GM21529 (cell line): ENCODE data around the gene AHRR.

Source experiments
- ATAC-seq: cut with Tn5 transposase; IDR thresholded peaks from one replicate; pipeline ENCODE4 v1.9.1; 2021; ENCODE audit not compliant: unreplicated experiment

AHRR gene

GRCh38 chr5:318931-319601, 2.4 kb upstream of the AHRR start:
- ATAC-seq, result no peak

DNA sequence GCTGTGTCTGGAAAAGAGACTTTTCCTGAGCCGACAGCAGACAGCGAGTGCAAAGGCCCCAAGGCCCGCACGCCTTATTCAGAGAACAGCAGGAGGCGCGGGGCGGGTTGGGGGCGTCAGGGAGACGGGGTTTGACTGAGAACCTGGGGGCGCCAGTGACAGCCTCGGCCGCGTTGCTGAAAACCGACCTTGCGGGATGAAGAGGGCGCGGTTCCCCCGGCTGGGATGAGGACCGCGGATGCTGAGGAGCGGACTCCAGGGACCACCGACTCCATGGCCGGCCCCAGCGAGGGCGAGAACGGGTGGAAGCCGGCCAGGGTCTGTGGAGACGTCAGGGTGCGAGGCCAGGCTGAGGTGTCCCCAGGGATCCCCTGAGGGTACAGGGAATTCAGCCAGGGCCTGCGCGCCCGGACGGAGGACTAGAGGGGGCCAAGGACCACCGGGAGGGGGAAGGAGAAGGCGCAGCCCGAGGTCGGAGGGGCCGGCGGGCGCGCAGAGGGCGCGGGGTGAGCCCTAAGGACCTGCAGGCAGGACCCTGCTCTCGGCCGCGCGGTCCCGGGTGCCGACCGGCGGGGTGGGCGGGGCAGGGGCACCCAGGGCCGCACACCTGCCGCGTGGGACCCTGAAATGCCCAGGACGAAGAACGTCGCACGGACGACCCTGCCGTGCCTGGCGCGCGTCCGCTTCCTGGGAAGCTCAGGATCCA, 837 bp upstream of the AHRR start:
- ATAC-seq, result no peak

DNA sequence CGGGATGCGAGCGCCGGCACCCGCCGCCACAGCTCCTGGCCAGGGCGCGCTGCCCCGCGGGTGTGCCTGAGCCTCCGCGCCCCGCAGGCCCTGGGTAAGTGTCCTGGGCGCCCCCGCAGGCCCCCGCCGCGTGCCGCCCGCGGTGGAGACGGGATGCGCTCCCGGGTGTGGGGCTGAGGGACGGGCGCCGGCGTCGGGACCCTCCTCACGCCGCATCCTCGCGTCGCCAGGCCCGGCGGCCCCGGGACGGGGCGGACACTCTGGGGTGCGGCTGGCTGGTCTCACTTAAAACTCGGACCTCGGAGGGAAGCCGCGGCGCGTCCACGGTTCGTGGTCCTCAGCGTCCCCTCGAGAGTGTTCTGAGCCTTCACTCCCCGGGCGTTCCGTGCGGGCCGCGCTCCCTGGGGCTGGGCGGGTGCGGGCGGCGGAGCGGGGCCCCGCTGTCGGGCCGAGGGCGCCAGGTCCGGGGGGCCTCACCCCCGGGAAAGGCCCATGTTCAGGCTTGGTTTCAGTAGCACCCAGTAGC, 275 bp downstream of the AHRR start:
- peak; percentile 8 for ATAC-seq

- ATAC-seq, result peak; percentile 30
Measured at GRCh38 chr5:322281-322941, 897 bp downstream of the AHRR start.

DNA sequence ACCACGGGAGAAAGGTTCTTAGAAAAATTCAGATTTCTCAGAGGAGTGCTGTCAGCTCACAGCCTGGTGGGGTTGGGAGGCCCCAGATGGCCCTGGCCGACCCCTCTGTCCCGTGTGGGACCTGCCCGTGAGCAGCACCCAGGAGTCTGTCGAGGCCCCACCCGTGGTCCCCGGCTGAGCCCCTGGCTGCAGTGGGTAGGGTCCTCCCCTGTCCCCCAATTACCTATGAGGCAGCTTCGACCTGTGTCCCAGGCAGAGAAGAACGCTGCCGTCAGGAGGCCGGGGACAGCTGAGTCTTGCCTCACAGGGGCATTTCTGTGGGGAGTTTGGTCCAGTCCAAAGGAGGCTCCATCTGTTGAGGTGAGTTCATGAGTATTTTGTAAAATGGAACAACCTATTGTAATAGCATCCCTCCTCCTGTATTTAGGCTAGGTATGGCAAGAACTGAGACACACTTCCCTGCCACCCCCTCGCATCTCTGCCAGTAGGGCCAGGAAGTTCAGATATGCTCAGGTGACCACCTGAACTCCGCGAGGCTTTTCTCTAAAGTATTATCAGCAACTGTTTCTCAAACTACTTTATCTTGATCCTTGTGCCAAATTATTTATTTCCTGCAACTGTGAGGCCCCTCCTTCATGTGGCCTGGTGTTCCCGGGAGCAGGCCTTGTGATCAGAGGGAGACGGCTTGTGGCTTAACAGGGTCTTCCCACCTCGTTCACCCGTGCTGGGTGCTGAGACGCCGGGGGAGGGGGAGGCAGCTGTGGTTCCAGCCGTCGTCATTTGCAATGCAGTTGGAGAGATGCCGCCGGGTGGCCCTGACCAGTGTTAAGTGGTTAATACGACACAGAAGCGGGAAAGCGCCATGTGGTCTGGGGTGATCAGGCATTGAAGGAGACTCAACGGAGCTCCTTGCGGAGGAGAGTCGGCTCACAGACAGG, 1.7 kb downstream of the AHRR start:
- ATAC-seq, result no peak

DNA sequence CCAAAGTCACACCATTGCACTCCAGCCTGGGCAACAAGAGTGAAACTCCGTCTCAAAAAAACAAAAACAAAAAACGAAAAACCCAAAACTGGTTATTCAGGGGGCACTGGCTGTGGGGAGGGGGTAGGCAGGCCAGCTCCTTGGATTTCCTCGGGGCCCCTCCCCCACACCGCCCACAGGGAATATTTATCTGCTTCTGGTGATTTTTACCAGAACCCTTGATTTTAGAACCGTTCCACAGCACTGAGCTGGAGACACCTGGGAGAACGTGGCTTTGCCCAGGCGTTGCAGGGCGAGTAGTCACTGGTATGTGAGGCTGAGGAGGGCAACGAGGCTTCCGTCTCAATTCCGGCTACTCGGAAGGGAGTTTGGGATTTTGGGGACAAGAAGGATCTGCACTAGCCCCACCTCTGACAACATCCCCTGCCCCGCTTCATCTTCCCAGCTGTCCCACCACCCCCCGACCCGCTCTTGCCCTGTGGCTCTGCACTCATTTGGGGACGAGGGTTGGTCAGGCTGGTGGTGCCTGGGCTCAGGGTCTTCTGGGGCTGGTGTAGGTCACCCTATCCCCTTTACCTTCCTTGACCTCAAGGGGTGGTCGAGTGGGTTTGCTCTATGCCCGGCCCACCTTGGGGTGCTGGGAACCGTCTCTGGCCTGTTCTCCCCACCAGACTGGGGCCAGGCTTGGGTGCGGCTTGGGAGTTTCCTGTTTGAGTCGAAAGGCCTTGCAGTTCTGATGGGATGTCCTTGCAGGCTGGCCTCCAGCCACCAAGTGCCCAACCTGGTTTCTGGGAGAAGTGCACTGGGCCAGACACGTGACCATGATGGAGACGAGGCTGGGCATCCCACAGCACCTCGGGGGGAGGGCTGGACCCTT, 3.5 kb downstream of the AHRR start:
- ATAC-seq, result no peak

- ATAC-seq, result no peak
Measured at GRCh38 chr5:326109-326508, 4.6 kb downstream of the AHRR start.

- no peak for ATAC-seq
Measured at GRCh38 chr5:329121-329735, 7.7 kb downstream of the AHRR start.

- no peak for ATAC-seq
Measured at GRCh38 chr5:329768-330167, 8.3 kb downstream of the AHRR start.

- peak; percentile 52 for ATAC-seq
Measured at GRCh38 chr5:332843-333242, 11.3 kb downstream of the AHRR start.

DNA sequence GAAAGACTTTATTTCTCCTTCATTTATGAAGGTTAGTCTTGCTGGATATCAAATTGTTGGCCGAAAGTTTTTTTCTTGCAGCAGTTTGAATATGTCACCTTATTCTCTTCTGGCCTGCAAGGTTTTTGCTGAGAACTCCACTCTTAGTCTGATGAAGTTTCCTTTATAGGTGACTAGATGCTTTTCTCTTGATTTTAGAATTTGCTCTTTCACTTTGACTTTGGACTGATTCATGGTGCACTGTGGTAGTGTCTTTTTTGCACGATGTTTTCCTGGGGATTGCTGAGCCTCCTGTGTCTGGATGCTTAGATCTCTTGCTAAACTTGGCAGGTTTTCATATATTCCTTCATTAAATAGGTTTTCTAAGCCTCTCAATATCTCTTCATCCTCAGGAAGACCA, 12.4 kb downstream of the AHRR start:
- peak; percentile 42 for ATAC-seq

GRCh38 chr5:334903-335739, 13.6 kb downstream of the AHRR start:
- ATAC-seq, result no peak

DNA sequence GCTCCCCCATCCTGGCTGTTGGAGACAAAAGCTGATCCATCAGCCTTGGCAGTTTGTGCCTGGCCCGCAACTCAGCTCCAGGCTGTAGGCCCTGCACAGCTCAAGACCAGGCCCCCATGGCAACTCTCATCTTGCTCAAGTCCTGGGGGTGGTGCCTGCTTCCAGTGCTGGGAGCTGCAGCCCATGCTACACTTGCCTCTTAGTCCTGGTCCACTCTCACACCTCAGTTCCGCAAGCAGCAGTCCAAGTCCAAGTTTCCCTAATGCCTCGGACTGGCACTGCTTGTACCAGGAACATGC, 14.2 kb downstream of the AHRR start:
- no peak for ATAC-seq

DNA sequence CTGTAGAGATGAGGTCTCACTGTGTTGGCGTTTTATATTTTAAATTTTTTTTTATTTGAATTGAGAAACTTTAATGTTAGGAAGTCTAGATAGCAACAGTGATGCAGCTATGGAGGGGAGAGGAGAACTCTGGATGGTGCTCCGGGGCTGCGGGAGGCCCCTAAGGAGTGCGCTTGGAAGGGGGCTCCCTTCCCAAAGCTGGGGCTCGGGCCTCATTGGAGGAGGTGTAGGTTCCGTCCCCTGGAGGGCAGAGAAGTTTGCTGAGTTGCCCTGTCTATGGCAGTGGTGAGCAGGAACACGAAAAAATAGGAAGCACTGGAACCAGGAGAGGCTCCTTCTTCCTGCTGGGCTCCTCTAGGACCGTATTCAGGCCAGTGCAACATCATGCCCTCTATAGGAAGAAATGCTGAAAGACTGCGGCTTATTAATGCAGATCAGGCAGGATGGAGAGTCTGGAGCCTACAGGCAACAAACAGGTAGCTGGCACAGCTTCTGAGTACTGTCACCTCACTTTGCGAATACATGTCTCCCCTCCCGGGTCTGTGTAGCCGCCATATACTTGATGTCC, 16.1 kb downstream of the AHRR start:
- ATAC-seq, result no peak

- ATAC-seq, result no peak
Measured at GRCh38 chr5:342501-343460, 21.3 kb downstream of the AHRR start.

- peak; percentile 48 for ATAC-seq
Measured at GRCh38 chr5:343461-344401, 22.2 kb downstream of the AHRR start.
